ENCODE measurements around the gene SPC24.
"Not testable (repeated sequence)": the region's sequence is repeated elsewhere in the genome, so short reads cannot be mapped to it uniquely, and the experiment has no call there.

The SPC24 gene

GRCh38 chr19:11111771-11112144 lies 43.8 kb downstream of the SPC24 start:
- no peaks in the 10 kb centered on the region for H3K9me3 ChIP-seq
- no peak overlapping the region for H3K27ac ChIP-seq
- no peaks in the 10 kb centered on the region for H3K36me3 ChIP-seq
- H3K27me3 ChIP-seq = no peaks in the 10 kb centered on the region
- no peak for TF ChIP-seq CTCF (IDR thresholded peaks at IDR 0.05)
- no peaks in the 10 kb centered on the region for H3K4me1 ChIP-seq (ENCODE audit: control insufficient read depth in 1 of 2, insufficient read depth in 1 of 2, low read depth in 1 of 2, low read length in 1 of 2)
- no peak overlapping the region for H3K4me3 ChIP-seq (ENCODE audit: low read depth in 1 of 2, low read length in 1 of 2)

- H3K4me3 ChIP-seq (ENCODE audit: low read depth in 1 of 2, low read length in 1 of 2) = no peak overlapping the region
- no peaks in the 10 kb centered on the region for H3K36me3 ChIP-seq
- H3K9me3 ChIP-seq = no peaks in the 10 kb centered on the region
- H3K4me1 ChIP-seq (ENCODE audit: control insufficient read depth in 1 of 2, insufficient read depth in 1 of 2, low read depth in 1 of 2, low read length in 1 of 2) = no peaks in the 10 kb centered on the region
- no peaks in the 10 kb centered on the region for H3K27me3 ChIP-seq
- no peak for TF ChIP-seq CTCF (IDR thresholded peaks at IDR 0.05)
- H3K27ac ChIP-seq = no peak overlapping the region
Observed at GRCh38 chr19:11111117-11111770, 44.3 kb downstream of the SPC24 start.

- H3K4me3 ChIP-seq (ENCODE audit: low read depth in 1 of 2, low read length in 1 of 2) = no peak overlapping the region
- no peak for TF ChIP-seq CTCF (IDR thresholded peaks at IDR 0.05)
- no peaks in the 10 kb centered on the region for H3K36me3 ChIP-seq
- no peaks in the 10 kb centered on the region for H3K4me1 ChIP-seq (ENCODE audit: control insufficient read depth in 1 of 2, insufficient read depth in 1 of 2, low read depth in 1 of 2, low read length in 1 of 2)
- H3K27me3 ChIP-seq = no peaks in the 10 kb centered on the region
- H3K9me3 ChIP-seq = no peaks in the 10 kb centered on the region
- no peak overlapping the region for H3K27ac ChIP-seq
Observed at GRCh38 chr19:11108746-11109145, 46.8 kb downstream of the SPC24 start.

- no peak for TF ChIP-seq CTCF (IDR thresholded peaks at IDR 0.05)
Observed at GRCh38 chr19:11106477-11106876, 49.1 kb downstream of the SPC24 start.

GRCh38 chr19:11105014-11105636 lies 50.5 kb downstream of the SPC24 start:
- H3K27ac ChIP-seq = no peak overlapping the region
- H3K27me3 ChIP-seq = no peaks in the 10 kb centered on the region
- no peaks in the 10 kb centered on the region for H3K4me1 ChIP-seq (ENCODE audit: control insufficient read depth in 1 of 2, insufficient read depth in 1 of 2, low read depth in 1 of 2, low read length in 1 of 2)
- H3K4me3 ChIP-seq (ENCODE audit: low read depth in 1 of 2, low read length in 1 of 2) = no peak overlapping the region
- no peak for TF ChIP-seq CTCF (IDR thresholded peaks at IDR 0.05)
- no peaks in the 10 kb centered on the region for H3K9me3 ChIP-seq
- no peaks in the 10 kb centered on the region for H3K36me3 ChIP-seq

More at GRCh38 chr19:11106477-11106876, 49.1 kb downstream of the SPC24 start:
- H3K9me3 ChIP-seq = no peaks in the 10 kb centered on the region
- H3K4me1 ChIP-seq (ENCODE audit: control insufficient read depth in 1 of 2, insufficient read depth in 1 of 2, low read depth in 1 of 2, low read length in 1 of 2) = no peaks in the 10 kb centered on the region
- no peak overlapping the region for H3K27ac ChIP-seq
- no peaks in the 10 kb centered on the region for H3K27me3 ChIP-seq
- no peak overlapping the region for H3K4me3 ChIP-seq (ENCODE audit: low read depth in 1 of 2, low read length in 1 of 2)
- H3K36me3 ChIP-seq = no peaks in the 10 kb centered on the region

- H3K4me3 ChIP-seq (ENCODE audit: low read depth in 1 of 2, low read length in 1 of 2); H3K9me3 ChIP-seq; H3K4me1 ChIP-seq (ENCODE audit: control insufficient read depth in 1 of 2, insufficient read depth in 1 of 2, low read depth in 1 of 2, low read length in 1 of 2); H3K27ac ChIP-seq; H3K36me3 ChIP-seq; H3K27me3 ChIP-seq: not testable (repeated sequence)
Observed at GRCh38 chr19:11103667-11104066, 51.9 kb downstream of the SPC24 start.
